Measurements from ENCODE around the gene HLCS. TPM values are rescaled to one million over a fixed set of nuclear protein-coding genes. Genes with fewer than 3 reads are reported as not detected.

HLCS gene
- total RNA-seq, 2 donors from 2014 or later = 40.9 to 41.8 TPM

DNA sequence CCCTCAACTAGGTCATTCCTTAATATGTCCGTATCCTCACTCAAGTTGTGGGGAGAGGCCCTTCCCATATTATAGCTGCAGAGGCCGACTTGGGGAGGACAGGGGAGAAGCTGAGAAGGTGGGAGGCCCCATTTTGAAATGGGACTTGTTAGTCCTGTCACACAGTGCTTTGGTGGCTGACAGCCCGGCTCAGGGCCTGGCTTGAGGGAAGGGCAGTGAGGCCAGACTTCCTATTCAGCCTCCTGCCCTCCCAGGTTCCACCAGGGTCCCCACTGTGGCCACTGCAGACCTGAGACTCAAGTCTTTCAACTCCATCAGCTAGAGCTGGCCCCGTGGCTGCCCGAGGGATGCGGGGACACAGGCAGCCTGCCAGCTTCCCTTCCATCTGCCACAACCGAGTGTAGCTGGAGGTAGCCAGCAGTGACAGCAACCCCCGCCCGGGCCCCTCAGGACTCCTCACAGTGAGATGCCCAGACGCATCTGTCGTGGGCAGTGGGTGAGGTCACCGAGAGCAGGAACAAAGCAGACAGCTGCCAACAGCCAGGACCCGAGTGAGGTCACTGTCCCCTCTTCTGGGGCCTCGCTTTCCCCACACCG is 230.6 kb downstream of the HLCS start:
- intact Hi-C loops (cut with DNase I) = no loop called here
- DNase-seq (ENCODE audit: low spot score) = no peak
- no peaks in the 10 kb centered on the region for H3K27me3 ChIP-seq (replicated peaks; ENCODE audit: insufficient read depth)
- H3K9me3 ChIP-seq = no peaks in the 10 kb centered on the region
- TF ChIP-seq, protein P1, sequence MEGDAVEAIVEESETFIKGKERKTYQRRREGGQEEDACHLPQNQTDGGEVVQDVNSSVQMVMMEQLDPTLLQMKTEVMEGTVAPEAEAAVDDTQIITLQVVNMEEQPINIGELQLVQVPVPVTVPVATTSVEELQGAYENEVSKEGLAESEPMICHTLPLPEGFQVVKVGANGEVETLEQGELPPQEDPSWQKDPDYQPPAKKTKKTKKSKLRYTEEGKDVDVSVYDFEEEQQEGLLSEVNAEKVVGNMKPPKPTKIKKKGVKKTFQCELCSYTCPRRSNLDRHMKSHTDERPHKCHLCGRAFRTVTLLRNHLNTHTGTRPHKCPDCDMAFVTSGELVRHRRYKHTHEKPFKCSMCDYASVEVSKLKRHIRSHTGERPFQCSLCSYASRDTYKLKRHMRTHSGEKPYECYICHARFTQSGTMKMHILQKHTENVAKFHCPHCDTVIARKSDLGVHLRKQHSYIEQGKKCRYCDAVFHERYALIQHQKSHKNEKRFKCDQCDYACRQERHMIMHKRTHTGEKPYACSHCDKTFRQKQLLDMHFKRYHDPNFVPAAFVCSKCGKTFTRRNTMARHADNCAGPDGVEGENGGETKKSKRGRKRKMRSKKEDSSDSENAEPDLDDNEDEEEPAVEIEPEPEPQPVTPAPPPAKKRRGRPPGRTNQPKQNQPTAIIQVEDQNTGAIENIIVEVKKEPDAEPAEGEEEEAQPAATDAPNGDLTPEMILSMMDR (IDR thresholded peaks at IDR 0.05) = no peak
- TF ChIP-seq POLR2AphosphoS5 (IDR thresholded peaks at IDR 0.05) = no peak
- TF ChIP-seq POLR2A (IDR thresholded peaks at IDR 0.05) = no peak
- WGBS = 83% methylated on average over 13 of the region's 15 CpGs
- no peaks in the 10 kb centered on the region for H3K4me1 ChIP-seq (replicated peaks)
- H3K27ac ChIP-seq = no peak overlapping the region
- no peaks in the 10 kb centered on the region for H3K36me3 ChIP-seq
- H3K4me3 ChIP-seq = no peak overlapping the region

DNA sequence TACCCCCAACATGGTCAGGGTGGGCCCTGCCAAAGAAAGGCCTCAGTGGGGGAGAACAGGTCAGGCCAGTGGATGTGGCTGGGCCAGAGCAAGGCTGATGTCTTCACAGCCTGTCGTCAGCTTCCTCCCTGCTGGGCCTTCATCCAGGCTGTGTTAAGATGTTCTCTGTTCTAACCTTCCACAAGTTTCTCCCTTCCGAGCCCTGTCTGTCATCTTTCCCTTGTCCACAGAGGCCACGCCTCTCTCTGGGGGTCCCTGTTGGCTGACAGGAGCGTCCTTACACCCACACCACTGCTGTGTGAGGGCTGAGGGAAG is 231.3 kb downstream of the HLCS start:
- WGBS = 95% methylated on average over 3 of the region's 4 CpGs
- TF ChIP-seq, protein P1 (IDR thresholded peaks at IDR 0.05) = no peak
- no peak for TF ChIP-seq POLR2A (IDR thresholded peaks at IDR 0.05)
- Histone ChIP-seq H3K27ac (no peak overlapping the region), H3K4me3 (no peak overlapping the region), H3K4me1 (replicated peaks) (peaks cover 3% of the 10 kb centered on the region), H3K27me3 (replicated peaks; ENCODE audit: insufficient read depth) (no peaks in the 10 kb centered on the region), H3K36me3 (no peaks in the 10 kb centered on the region), H3K9me3 (no peaks in the 10 kb centered on the region)
- intact Hi-C loops (cut with DNase I) = no loop called here
- DNase-seq (ENCODE audit: low spot score) = no peak

DNA sequence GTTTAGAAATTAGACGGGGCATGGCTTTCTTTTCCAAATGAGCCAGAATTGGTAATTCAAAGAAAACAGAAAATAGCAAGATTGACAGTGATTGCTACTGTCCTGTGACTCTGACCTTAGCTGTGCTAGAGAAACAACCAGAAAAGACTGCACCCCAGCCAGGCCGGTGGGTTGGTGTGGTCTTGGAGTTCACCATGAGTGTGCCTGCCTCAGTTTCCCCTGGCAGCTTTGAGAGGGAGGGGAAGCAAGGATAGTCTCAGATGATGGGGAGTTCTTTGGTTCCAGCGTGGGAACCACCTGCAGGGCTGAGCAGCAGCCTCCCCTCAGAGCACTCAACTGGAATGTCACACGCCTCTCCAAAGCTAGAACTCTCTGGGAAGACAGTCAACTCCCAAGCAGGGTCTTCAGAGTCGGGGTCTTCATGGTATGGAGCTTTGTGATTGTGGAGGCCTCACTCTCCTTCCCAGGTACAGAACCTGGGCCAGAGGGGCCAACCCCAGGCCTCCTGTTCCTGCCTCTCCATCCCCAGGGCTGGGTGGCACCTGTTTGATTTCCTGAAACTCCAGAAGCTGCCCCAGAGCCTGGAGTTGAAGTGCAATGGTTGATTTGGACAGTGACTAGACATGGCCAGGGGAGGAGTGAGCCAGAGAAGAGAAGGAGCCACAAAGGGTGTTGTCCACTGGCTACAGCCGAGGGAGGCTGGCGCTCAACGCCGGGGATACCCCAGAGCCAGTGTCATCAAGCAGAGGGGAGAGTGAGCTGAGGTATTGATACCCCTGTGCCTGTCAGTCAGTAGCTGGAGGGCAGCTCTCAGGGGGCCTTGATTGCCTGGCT is 231.9 kb downstream of the HLCS start:
- no peak for DNase-seq (ENCODE audit: low spot score)
- H3K27me3 ChIP-seq (replicated peaks; ENCODE audit: insufficient read depth) = no peaks in the 10 kb centered on the region
- H3K4me3 ChIP-seq = no peak overlapping the region
- 92% methylated on average over 9 of the region's 9 CpGs for whole genome bisulfite sequencing
- no peaks in the 10 kb centered on the region for H3K9me3 ChIP-seq
- H3K36me3 ChIP-seq = no peaks in the 10 kb centered on the region
- TF ChIP-seq POLR2AphosphoS5 (IDR thresholded peaks at IDR 0.05) (no peak), POLR2A (IDR thresholded peaks at IDR 0.05) (no peak)
- TF ChIP-seq, protein P1 (IDR thresholded peaks at IDR 0.05) = no peak
- peaks cover 3% of the 10 kb centered on the region for H3K4me1 ChIP-seq (replicated peaks)
- intact Hi-C loops (cut with DNase I) = no loop called here
- H3K27ac ChIP-seq = no peak overlapping the region

DNA sequence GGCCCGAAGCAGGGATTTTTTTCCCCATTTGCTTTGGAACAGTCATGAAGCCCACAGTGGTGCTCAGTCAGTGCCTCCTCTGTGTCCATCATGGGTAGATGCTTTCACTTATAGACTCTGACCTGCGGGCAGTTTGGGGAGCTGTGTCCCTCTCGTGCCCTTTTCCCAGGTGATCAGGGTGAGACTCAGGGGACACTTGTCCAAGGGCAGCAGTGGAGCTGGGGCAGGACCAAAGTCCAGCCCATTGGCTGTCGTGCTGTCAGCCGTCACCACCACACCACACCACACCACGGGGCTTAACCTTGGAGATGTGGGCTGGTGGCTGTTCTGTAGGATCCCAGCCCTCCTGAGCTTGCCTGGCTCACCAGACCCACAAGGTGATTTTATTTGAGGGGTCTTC is 232.6 kb downstream of the HLCS start:
- intact Hi-C loops (cut with DNase I) = no loop called here
- DNase-seq (ENCODE audit: low spot score) = no peak
- 91% methylated on average over 6 of the region's 6 CpGs for WGBS

More for the DNA sequence above, 232.6 kb downstream of the HLCS start:
- Histone ChIP-seq H3K4me1 (replicated peaks) (peaks cover 3% of the 10 kb centered on the region), H3K9me3 (no peaks in the 10 kb centered on the region), H3K27ac (no peak overlapping the region), H3K36me3 (no peaks in the 10 kb centered on the region), H3K4me3 (no peak overlapping the region), H3K27me3 (replicated peaks; ENCODE audit: insufficient read depth) (no peaks in the 10 kb centered on the region)
- TF ChIP-seq POLR2AphosphoS5 (IDR thresholded peaks at IDR 0.05) (no peak), POLR2A (IDR thresholded peaks at IDR 0.05) (no peak)
- TF ChIP-seq, protein P1 (IDR thresholded peaks at IDR 0.05) = no peak

Data from prostate gland (tissue), 2 donors.